ENCODE results near the gene C12orf50.

DNA sequence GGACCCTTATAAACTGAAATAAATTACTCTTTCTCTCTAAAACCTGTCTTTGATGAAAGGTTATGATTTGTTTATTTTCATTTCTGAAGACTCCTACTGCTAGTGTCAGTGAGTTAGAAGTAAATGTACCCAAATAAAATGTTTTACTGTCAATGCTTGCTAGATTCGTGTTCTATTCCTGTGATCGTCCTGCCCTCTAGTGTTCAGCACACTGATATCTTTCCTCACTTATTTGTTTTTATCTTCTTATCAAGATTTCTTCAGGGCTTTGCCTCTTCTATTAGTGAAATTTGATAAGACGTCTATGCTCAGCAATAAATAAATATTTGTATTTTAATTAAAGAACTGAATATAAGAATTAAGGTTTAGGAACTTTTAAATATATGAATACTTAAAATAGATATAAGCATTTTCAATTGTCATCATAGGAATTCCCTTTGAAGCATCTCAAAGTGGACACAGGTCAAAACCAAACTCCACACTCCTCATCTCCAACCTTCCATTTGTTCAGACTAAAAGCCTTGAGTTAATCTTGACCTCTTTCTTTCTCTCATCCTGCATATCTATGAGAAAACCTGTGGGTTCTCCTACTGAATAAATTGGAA, 75.8 kb downstream of the C12orf50 start:
- TF ChIP-seq ZNF274 (IDR thresholded peaks at IDR 0.05; ENCODE audit: low read depth, low read length): no peak
- TF ChIP-seq SUZ12 (IDR thresholded peaks at IDR 0.05; ENCODE audit: extremely low read depth, insufficient read depth, insufficient read length): no peak
- no peak for TF ChIP-seq YY1 (IDR thresholded peaks at IDR 0.05; ENCODE audit: insufficient read depth, insufficient read length)
